Measurements from ENCODE around the gene THBD.

Gene THBD

DNA sequence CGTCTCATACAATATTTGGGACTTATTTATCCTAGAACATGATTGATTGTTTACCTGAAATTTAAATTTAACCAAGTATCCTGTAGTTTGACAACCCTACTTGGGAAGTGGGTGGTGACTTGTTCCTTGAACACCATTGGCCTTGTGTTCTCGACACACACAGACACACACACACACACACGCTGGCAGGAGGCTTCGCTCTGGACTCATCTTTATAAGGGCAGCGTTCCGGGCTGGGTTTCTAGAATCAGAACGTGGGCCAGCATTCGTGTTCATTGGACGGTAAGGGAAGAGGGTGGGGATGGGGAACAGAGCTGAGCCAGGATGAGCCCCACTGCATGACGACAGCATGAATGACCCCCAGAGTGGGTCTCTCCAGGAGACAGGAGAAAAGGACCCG is 30.5 kb downstream of the THBD start:
- Histone ChIP-seq H3K9me2 (ENCODE audit: low read depth, low read length) (no peaks in the 10 kb centered on the region), H3K4me3 (ENCODE audit: low read depth, low read length, poor library complexity, severe bottlenecking) (no peak overlapping the region), H3K27me3 (ENCODE audit: insufficient read depth, low read length) (no peaks in the 10 kb centered on the region), H3K79me2 (ENCODE audit: insufficient read depth, low read length) (no peaks in the 10 kb centered on the region), H3K4me2 (ENCODE audit: low read length) (no peak overlapping the region), H3K36me3 (ENCODE audit: insufficient read depth, low read length) (no peaks in the 10 kb centered on the region), H3K4me1 (ENCODE audit: insufficient read depth, low read length, severe bottlenecking) (no peaks in the 10 kb centered on the region), H4K20me1 (ENCODE audit: insufficient read depth, low read length) (no peaks in the 10 kb centered on the region), H2AFZ (ENCODE audit: low read length) (no peak overlapping the region), H3F3A (ENCODE audit: insufficient read depth, low read length) (no peaks in the 10 kb centered on the region), H3K9ac (ENCODE audit: low read length) (no peak overlapping the region), H3K27ac (ENCODE audit: low read depth, low read length, poor library complexity, severe bottlenecking) (no peak overlapping the region), H3K9me3 (ENCODE audit: low read length) (no peaks in the 10 kb centered on the region)
- TF ChIP-seq EZH2 (IDR thresholded peaks at IDR 0.05; ENCODE audit: borderline replicate concordance, low read length) = no peak
- TF ChIP-seq, protein P1, sequence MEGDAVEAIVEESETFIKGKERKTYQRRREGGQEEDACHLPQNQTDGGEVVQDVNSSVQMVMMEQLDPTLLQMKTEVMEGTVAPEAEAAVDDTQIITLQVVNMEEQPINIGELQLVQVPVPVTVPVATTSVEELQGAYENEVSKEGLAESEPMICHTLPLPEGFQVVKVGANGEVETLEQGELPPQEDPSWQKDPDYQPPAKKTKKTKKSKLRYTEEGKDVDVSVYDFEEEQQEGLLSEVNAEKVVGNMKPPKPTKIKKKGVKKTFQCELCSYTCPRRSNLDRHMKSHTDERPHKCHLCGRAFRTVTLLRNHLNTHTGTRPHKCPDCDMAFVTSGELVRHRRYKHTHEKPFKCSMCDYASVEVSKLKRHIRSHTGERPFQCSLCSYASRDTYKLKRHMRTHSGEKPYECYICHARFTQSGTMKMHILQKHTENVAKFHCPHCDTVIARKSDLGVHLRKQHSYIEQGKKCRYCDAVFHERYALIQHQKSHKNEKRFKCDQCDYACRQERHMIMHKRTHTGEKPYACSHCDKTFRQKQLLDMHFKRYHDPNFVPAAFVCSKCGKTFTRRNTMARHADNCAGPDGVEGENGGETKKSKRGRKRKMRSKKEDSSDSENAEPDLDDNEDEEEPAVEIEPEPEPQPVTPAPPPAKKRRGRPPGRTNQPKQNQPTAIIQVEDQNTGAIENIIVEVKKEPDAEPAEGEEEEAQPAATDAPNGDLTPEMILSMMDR (IDR thresholded peaks at IDR 0.05; ENCODE audit: low read length) = no peak

GRCh38 chr20:23018432-23018831 is 31.0 kb downstream of the THBD start:
- no peaks in the 10 kb centered on the region for H3K36me3 ChIP-seq (ENCODE audit: insufficient read depth, low read length)
- H3K27me3 ChIP-seq (ENCODE audit: insufficient read depth, low read length) = no peaks in the 10 kb centered on the region
- no peaks in the 10 kb centered on the region for H3K4me1 ChIP-seq (ENCODE audit: insufficient read depth, low read length, severe bottlenecking)
- no peak overlapping the region for H3K4me3 ChIP-seq (ENCODE audit: low read depth, low read length, poor library complexity, severe bottlenecking)
- H3K27ac ChIP-seq (ENCODE audit: low read depth, low read length, poor library complexity, severe bottlenecking) = no peak overlapping the region
- no peak overlapping the region for H2AFZ ChIP-seq (ENCODE audit: low read length)
- no peak overlapping the region for H3K9ac ChIP-seq (ENCODE audit: low read length)
- TF ChIP-seq, protein P1 (IDR thresholded peaks at IDR 0.05; ENCODE audit: low read length) = no peak
- no peak for TF ChIP-seq EZH2 (IDR thresholded peaks at IDR 0.05; ENCODE audit: borderline replicate concordance, low read length)
- no peaks in the 10 kb centered on the region for H3K9me3 ChIP-seq (ENCODE audit: low read length)
- no peaks in the 10 kb centered on the region for H3K79me2 ChIP-seq (ENCODE audit: insufficient read depth, low read length)
- H3K9me2 ChIP-seq (ENCODE audit: low read depth, low read length) = no peaks in the 10 kb centered on the region
- H3F3A ChIP-seq (ENCODE audit: insufficient read depth, low read length) = no peaks in the 10 kb centered on the region
- no peaks in the 10 kb centered on the region for H4K20me1 ChIP-seq (ENCODE audit: insufficient read depth, low read length)
- no peak overlapping the region for H3K4me2 ChIP-seq (ENCODE audit: low read length)

- no peaks in the 10 kb centered on the region for H3K4me1 ChIP-seq (ENCODE audit: insufficient read depth, low read length, severe bottlenecking)
- H3K36me3 ChIP-seq (ENCODE audit: insufficient read depth, low read length) = no peaks in the 10 kb centered on the region
- H3K79me2 ChIP-seq (ENCODE audit: insufficient read depth, low read length) = no peaks in the 10 kb centered on the region
- H2AFZ ChIP-seq (ENCODE audit: low read length) = no peak overlapping the region
- H3K9me3 ChIP-seq (ENCODE audit: low read length) = no peaks in the 10 kb centered on the region
- no peak overlapping the region for H3K27ac ChIP-seq (ENCODE audit: low read depth, low read length, poor library complexity, severe bottlenecking)
- H3K9me2 ChIP-seq (ENCODE audit: low read depth, low read length) = no peaks in the 10 kb centered on the region
- no peak overlapping the region for H3K4me2 ChIP-seq (ENCODE audit: low read length)
- no peak for TF ChIP-seq EZH2 (IDR thresholded peaks at IDR 0.05; ENCODE audit: borderline replicate concordance, low read length)
- TF ChIP-seq, protein P1 (IDR thresholded peaks at IDR 0.05; ENCODE audit: low read length) = no peak
- H3K27me3 ChIP-seq (ENCODE audit: insufficient read depth, low read length) = no peaks in the 10 kb centered on the region
- no peak overlapping the region for H3K9ac ChIP-seq (ENCODE audit: low read length)
- no peak overlapping the region for H3K4me3 ChIP-seq (ENCODE audit: low read depth, low read length, poor library complexity, severe bottlenecking)
- no peaks in the 10 kb centered on the region for H4K20me1 ChIP-seq (ENCODE audit: insufficient read depth, low read length)
- H3F3A ChIP-seq (ENCODE audit: insufficient read depth, low read length) = no peaks in the 10 kb centered on the region
Observed at GRCh38 chr20:23017516-23017915, 32.0 kb downstream of the THBD start.
